Hematopoietic multipotent progenitor cell (in vitro differentiated cells): ENCODE measurements around the gene ZC3H14. TPM values are rescaled to one million over a fixed set of nuclear protein-coding genes. Genes with fewer than 3 reads are reported as not detected.

Source experiments
- small RNA-seq: library from RNA; depleted of rRNA; stranded (forward); fragments of <200 nt; gene quantifications from one replicate; pipeline ENCODE3, GENCODE V24; 2012
- total RNA-seq: library from RNA; depleted of rRNA; stranded (reverse); fragments of >200 nt; gene quantifications from one replicate; pipeline ENCODE4 v1.2.3, GENCODE V29; 2012

Gene ZC3H14
- total RNA-seq, 1 donor: 35.8 TPM

Small RNA genes within 50 kb of the gene (small RNA-seq; reads per million reads assigned to genes)
- gene RNU4-22P: not detected

Other genes with a start within 250 kb of the ZC3H14 start
- gene KCNK10, start 239.8 kb upstream of the ZC3H14 start, total RNA-seq: not detected
- 7.5 TPM for gene SPATA7, start 177.4 kb upstream of the ZC3H14 start, total RNA-seq
- gene PTPN21, start 8.0 kb upstream of the ZC3H14 start, total RNA-seq: under 0.01 TPM
- gene EML5, start 229.9 kb downstream of the ZC3H14 start, total RNA-seq: 0.54 TPM